CD4-positive, alpha-beta T cell treated with Interleukin-15 for 1 hour (primary cell): ENCODE results near the gene ADAM12.
"Not testable (repeated sequence)": the region's sequence is repeated elsewhere in the genome, so short reads cannot be mapped to it uniquely, and the experiment has no call there.

Source experiments
- DNase-seq: peaks from one replicate; pipeline ENCODE4 v3.0.0-alpha.2; 2020

Gene ADAM12

DNA sequence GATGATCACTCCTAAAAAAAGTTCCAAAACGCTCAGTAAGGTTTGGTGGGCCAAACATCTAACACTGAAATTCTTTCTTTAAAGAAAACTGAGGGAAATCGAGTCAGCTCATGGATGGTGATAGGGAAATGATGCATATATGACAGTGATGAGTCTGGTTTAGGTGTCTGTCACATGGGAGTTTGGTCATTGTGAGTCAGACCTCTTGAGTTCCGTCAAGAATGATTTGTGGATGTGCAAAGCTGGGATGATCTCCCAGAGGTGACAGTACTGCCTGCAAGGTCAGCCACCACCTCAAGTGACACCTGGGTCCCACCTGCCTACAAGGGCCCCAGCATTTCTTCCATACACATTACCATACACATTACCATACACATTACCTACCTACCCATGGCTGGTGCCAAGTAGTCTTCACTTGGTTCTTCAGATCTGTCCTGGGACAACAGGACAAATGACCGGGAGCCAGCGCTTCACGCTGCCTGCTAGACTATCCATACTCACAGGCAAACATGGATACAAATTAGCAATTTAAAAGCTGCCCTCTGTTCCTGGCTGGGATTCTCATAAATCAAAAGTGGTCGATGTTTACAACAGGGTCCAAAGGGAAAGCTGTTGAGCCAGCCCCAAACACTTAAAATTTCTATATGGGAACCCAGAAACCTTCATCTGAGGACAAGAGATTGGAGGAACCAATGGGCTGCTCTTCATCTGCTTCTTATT, 128.4 kb downstream of the ADAM12 start:
- no peak for DNase-seq

DNA sequence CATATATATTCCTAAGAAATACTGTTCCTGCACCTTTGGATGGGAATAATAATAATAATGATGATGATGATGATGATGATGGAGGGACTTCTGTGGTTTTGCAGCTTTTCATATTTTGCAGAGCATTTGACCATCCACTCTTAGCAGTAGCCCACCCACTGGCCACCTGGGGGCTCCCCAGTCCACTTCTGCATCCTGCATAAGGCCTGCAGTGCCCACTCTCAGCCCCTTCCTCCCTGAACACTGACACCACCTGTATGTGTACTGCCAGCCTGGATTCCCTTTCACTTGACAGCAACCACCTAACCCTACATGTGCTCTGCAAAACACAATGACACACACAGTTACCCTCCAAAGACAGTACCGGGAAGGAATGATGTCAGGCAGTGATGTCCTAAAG, 131.4 kb downstream of the ADAM12 start:
- DNase-seq, result no peak

DNA sequence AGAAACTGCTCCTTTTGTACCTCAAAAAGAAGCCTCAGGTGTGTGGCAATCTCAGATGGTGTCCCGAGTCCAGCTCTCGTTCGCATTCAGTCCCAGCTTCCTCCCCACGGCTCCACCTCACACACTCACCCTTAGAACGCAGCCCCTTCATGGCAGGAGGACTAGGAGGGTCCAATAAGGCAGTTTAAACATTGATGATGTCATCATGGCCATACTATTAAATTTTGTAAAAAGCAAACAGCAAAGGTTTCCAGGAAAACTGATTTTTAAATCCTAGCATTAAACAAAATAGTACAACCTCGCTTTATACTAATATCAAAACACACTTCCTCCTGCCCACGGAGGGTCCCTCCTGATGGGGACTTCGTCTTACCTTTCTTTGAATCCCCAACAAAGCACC, 133.0 kb downstream of the ADAM12 start:
- no peak for DNase-seq

DNA sequence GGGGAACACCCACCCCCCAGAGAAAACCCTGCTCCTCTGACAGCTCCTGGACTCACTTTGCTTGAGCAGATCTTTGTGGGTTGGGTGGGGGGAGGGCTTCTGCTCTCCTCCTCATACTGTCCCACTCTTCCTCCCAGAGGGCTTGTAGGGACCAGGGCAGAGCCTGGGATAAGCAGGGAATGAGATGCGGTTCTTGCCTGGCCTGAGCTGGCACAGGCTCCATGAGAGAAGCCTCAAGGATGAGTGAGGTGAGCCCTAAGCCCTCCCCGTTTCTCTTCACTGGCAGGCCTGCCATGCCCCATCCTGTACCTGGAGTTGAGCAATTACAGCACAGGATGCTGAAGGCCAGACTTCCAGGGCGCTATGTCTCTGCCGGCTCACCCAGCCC, 134.7 kb downstream of the ADAM12 start:
- no peak for DNase-seq

DNA sequence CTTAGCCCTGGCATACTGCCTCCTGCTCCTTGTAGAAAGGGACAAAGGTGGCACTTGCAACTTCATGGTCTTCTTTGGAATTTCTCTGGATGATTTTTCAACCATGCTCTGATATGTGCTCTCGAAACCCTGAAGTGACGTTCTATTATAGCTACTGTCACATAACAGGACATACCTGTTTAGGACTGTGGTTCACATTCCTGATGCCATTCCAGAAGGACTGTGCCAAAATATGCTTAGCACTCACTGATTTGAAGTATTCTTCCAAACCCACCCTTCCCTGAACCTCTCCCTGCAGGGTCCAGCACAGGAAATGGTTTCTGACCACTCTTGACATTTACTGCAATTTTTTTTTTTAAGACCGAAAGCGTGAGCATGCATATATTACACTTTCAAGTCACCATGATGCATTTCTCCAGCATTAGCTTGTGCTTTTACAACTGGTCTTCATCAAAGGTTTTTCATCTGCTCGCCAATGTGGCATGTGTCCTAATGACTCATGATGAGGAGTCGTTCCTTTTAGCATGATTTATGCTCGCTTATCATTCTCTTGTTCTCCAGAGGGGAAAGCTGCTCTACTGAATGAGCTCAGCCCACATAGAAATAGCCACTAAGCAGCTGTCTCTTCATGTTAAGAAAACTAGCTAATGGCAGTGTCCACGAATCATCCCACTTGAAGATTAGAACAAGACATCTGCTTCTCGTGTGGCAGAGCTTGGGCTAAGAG, 135.2 kb downstream of the ADAM12 start:
- DNase-seq, result no peak

DNA sequence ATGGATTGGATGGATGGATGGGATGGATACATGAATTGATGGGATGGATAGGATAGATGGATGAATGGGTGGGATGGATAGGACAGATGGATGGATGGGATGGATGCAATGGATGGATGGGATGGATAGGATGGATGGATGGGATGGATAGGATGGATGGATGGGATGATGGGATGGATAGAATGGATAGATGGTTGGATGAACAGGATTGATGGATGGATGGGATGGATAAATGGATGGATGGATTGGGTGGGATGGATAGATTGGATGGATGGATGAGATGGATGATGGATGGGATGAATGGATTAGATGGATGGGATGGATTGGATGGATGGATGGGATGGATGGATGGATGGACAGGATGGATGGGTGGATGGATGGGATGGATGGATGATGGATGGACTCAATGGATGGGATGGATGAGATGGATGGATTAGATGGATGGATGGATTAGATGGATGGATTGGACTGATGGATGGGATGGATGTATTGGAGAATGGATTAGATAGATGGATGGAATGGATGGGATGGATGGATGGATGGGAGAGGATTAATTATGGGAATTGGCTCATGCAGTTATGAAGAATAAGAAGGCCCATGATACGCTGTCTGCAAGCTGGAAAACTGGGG, 136.4 kb downstream of the ADAM12 start:
- no peak for DNase-seq

DNA sequence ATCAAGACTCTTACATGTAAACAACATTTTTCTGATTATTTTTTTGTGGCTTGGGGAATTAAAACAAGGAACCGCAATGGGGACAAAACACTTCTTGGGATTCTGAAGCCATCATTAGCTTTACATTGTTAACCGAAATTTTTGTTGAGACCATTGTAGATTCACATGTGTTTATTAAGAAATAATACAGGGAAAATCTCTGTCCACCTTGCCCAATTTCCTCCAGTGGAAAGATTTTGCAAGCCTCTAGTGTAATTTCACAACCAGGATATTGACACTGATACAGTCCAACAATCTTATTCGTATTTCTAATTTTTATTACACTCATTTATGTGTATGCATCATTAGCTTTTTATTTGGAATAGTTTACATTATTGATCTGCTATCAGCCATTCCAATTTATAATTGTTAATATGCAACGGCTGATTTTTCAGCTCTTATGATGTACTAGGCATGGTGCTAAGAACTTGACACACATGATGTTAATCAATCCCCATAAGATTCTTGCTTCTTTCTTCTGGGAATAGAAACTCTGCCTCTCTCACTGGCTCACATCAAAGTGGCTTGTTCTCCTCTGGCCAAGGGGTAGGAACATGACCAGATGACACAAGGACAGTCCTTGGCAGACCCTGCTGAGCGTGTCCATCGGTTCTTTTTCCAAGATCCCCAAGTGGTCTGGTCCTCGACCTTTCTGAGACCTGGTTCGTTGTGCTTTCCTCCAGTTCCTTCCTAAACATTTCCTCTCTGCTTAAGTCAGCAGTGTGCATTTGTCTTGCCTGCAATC, 137.6 kb downstream of the ADAM12 start:
- DNase-seq, result no peak

DNA sequence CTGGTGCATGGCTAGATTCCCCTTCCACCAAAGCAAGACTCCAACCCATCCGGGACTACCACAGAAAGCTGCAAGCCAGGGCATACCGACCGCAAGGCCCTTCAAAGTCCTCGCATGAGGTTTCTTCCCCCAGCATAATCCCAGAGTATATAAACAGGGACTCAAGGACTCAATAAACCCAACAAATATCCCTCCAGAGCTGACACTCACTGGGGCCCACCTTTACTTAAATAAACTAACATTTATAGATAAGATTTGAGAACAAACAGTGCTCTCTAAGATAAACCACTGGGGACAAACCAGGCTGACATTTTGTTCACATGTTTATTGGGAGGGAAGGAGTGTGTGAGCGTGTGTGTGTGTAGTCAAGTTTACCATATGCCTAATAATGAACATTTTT, 138.2 kb downstream of the ADAM12 start:
- DNase-seq, result no peak

DNA sequence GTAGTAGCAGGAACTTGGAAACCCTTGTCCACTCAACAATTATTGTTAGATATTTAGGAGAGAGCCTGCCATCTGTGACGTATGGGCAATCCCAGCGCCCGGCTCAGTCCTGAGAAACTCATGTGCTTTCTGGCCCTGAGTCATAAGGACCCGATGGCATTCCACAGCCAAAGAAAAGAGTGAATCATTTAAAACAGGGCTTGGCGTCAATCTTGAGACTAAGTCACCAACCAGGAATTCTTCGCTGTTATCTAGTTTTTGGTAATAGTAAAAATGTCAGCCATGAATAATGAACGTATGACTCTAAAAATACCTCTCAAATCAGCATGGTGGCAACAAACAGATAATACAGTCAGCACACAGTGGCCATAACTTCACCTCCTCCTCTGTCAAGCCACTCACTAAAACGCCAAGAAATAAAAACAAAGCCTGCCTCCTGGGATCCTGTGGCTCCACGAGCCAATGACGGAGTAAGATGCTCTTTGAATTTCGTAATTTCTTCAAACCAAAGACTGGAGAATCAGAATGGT, 140.8 kb downstream of the ADAM12 start:
- no peak for DNase-seq

DNA sequence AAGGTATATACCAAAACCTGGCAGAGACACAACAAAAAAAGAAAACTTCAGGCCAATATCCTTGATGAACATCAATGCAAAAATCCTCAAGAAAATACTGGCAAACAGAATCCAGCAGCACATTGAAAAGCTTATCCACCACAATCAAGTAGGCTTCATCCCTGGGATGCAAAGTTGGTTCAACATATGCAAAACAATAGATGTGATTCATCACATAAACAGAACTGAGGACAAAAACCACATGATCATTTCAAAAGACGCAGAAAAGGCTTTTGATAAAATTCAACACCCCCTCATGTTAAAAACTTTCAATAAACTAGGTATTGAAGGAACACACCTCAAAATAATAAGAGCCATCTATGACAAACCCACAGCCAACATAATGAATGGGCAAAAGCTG, 141.9 kb downstream of the ADAM12 start:
- DNase-seq, result not testable (repeated sequence)

DNA sequence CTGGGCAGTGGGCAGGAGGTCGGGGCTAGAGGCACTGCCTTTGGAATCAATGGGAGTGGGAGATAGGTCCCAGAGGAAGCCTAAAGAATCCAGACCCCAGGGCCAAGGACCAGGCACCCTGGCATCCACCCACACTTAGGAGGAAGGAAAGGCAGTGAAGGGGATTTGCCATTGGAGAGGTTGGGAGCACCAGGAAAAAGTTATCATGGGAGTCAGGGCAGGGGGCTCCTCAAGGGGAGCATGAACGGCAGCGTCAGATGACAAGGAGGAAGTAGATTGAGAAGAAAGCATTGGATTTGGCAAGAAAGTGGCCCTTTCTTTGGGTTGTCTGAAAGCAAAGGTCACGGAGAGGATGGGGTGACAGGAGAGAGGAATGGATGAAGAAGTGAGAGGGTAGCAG, 142.8 kb downstream of the ADAM12 start:
- DNase-seq, result no peak

DNA sequence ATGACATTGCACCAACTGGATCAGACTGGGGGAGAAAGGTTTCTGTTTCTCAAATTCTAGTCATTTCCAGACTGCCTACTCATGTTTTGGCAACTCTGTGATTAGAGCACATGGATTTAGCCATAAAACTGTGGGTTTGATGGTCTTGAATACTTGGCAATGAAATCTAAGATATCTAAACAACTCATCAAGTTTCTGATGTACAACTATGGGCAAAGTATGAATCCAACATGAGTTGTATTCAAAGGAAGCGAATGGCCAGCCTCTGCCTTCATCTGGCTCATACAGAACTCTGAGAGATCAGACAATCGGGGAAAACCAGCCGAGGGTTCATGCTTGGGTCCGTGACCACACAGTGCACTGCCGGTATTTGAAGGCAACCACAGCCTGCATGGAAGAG, 144.3 kb downstream of the ADAM12 start:
- no peak for DNase-seq

DNA sequence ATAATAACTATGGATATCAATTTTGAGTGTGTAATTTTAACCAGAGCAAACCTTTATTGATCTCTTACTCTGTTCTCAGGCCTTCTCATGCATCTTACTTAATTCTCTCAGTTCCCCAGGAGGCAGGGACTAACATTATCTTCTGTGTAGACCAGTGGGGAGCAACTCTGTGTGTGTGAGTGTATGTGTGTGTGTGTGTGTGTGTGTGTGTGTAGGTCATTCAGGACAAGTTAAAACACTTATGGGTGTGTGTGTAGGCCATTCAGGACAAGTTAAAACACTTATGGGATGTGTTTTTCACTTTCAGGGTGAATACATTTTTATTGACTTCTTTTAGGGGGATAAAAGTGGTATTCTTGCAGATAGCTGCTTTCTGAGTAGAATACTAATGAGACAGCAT, 145.0 kb downstream of the ADAM12 start:
- DNase-seq, result no peak

DNA sequence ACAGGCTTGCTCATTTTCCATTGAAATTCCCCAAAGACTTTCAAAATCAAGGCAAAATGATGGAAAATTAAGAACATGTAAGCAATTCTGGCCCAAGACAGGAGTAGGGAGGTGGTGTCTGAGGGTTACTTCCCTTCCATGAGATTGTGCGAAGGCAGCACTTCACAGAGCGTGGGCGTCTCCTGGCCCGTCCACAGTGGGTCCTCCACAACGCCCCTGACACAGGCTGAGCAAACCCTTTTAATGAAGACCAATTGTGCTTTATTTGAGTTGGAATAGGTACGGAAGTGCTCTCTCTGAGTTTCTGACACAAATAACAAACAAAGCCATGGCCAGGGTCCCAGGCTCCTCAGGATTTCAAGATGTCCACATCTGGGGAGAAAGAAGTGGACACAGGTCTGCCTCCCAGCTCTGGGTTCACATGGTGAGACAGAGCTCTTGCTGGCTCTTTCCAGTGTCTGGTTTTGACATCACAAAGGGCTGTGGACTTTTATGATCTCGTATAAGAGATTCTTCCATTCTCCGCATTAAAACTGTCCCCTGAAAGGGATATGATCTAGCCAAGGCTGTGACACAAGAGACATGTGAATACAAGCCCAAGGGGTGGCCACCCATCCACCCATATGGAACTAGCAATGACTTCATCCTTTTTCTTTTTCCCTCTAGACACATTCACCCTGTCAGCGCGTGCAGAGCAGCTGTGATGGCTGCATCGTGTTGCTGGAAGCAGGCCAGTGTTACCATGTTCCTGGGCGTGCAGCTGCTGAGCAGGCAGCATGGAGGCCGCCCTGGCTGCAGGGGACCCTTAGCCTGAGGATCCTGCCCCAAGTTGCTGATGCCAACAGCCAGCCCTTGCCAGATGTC, 145.6 kb downstream of the ADAM12 start:
- DNase-seq, result no peak

DNA sequence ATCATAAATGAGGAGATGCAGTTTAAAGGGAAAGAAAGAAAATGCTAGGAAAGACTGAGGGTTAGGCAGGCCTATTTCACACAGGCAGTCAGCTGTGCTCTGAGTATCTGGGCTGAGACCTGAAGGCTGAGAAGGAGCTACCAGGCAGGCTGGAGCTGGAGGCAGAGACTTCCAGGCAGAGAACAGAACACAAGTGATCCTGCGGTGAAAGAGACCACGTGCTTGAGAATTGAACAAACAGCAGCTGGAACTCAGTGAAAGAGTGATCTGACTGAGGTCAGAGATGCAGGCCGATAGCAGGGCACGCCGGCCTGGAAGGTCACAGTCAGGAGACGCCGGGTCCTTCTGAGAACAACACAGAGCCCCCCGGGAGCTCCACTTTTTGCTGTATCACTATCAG, 147.8 kb downstream of the ADAM12 start:
- no peak for DNase-seq

DNA sequence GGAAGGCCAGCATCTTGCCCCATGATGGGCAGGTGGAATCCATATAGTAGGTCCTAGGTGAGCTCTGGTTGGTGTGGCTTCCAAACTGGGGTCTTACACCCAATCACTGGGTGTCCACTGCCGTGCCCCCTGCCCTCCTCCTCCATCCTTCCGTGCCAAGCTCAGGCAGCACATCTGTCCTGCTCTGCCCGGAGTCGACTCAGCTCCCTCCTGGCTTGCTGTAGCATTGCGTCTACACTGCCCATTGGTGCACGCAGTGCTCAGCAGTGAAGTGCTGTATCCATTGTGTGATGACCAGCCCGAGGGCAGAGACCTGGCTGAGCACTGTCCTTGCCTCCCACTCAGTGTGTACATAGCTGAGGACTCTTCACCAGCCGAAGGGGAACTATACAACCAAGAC, 148.4 kb downstream of the ADAM12 start:
- DNase-seq, result no peak

DNA sequence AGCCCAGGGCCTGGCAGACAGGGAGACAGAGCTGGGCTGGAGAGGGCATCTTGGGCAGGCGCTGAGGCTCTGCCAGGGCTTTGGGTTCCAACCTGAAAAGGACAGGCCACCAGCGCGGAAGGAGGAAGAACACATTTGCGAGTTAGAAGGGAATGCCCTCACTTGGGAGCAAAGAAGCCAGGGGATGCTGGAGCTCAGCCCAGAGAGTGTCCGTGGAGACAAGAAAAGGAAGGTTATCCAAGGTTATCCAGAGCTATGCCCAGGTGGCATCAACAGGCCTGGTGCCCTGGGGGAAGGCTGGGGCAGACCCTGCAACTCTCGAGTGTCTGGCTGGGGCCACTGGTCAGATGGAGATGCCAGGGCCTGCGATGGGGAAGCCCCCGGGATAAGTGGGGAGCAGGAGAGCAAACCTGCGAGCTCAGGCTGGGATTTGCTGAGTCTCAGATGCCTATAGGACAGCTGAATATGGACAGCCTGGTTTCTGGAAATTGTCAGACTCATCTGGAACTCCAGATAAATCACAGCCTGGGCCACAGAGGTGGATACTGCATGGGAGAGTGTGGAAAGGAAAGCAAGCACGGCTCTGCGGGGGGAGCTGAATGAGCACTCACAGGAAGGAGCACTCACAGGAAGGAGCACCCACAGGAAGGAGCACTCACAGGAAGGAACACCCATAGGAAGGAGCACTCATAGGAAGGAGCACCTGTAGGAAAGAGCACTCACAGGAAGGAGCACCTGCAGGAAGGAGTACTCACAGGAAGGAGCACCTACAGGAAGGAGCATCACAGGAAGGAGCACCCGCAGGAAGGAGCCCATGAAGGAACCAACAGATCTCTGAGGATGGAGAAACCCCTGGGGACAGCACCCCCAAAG, 152.1 kb downstream of the ADAM12 start:
- DNase-seq, result no peak

DNA sequence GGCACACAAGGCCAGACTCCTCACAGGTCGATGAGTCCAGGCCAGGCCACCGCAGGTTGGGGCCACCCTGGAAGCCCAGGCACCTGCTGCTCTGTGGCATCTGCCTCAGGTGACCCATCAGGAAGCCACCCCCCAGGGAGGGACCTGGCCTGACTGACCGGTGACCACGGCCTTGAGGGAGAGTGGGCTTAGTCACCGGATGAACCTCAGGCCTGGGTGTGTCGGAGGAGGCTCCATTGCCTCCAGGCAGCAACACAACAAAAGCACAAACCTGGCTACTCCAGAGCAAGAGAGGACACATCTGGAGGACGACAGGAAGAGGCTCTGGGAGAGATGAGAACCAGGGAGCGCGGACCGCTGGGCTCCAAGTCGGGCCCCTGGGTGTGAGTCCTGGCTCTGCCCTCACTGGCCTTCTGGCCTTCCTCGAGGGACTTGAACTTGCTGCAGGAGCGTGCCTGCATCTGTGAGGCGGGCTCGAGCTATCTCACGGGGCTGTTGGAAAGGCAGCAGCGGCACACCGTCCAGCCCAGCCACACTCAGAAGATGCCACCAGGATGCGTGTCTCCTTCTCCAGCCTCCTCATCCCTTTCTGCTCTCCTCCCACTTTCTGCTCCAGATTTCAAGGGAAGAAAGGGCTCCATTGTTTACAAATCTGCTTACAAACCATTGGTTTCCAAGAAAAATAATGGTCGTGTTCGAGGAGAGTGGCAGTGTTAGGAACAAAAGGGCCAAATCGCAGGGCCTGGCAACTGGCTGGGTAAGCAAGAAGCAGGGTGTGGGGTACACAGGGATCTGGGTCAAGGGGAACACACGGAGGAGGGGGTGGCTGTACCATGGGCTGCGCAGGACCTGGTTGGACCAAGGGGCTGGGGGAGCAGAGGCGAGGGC, 152.9 kb downstream of the ADAM12 start:
- DNase-seq, result no peak

DNA sequence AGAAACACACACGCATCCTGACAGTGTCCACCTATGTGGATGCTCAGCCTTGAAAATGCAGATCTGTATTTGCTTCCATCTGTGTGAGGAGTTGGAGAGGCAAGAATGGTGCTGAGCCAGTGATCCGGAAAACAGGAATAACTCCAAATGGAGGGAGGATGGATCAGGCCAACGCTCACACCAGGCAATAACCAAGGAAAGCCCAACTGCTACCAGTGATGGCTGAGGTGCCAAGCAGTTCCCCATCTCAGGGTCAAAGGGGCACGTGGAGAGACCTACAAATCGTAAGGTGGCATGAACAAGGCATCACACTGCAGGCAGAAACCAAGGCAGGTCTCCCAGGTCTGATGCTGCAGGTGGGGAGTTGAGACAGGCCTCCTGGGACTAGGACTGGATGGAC, 153.6 kb downstream of the ADAM12 start:
- DNase-seq, result no peak
